Measurements from ENCODE around the gene LAMA4.

LAMA4 gene

GRCh38 chr6:112184951-112185350 is 69.4 kb downstream of the LAMA4 start:
- no peak for DNase-seq (ENCODE audit: low spot score)

- no peak for DNase-seq (ENCODE audit: low spot score)
Measured at GRCh38 chr6:112183271-112183671, 71.1 kb downstream of the LAMA4 start.

- no peak for DNase-seq (ENCODE audit: low spot score)
Measured at GRCh38 chr6:112181130-112181529, 73.2 kb downstream of the LAMA4 start.

- peak; percentile 91 for DNase-seq (ENCODE audit: low spot score)
Measured at GRCh38 chr6:112180095-112180820, 74.1 kb downstream of the LAMA4 start.

- no peak for DNase-seq (ENCODE audit: low spot score)
Measured at GRCh38 chr6:112179631-112180030, 74.7 kb downstream of the LAMA4 start.

- no peak for DNase-seq (ENCODE audit: low spot score)
Measured at GRCh38 chr6:112178846-112179245, 75.5 kb downstream of the LAMA4 start.

GRCh38 chr6:112177092-112177491 is 77.3 kb downstream of the LAMA4 start:
- DNase-seq (ENCODE audit: low spot score) = no peak

GRCh38 chr6:112176175-112176574 is 78.2 kb downstream of the LAMA4 start:
- no peak for DNase-seq (ENCODE audit: low spot score)

- no peak for DNase-seq (ENCODE audit: low spot score)
Measured at GRCh38 chr6:112173221-112173804, 81.1 kb downstream of the LAMA4 start.

GRCh38 chr6:112172540-112172939 is 81.8 kb downstream of the LAMA4 start:
- DNase-seq (ENCODE audit: low spot score) = no peak

GRCh38 chr6:112169541-112169940 is 84.8 kb downstream of the LAMA4 start:
- no peak for DNase-seq (ENCODE audit: low spot score)

- DNase-seq (ENCODE audit: low spot score) = peak; percentile 57
Measured at GRCh38 chr6:112163295-112164257, 90.8 kb downstream of the LAMA4 start.

- no peak for DNase-seq (ENCODE audit: low spot score)
Measured at GRCh38 chr6:112160745-112161144, 93.6 kb downstream of the LAMA4 start.

GRCh38 chr6:112156668-112157067 is 97.7 kb downstream of the LAMA4 start:
- DNase-seq (ENCODE audit: low spot score) = no peak

GRCh38 chr6:112155886-112156285 is 98.5 kb downstream of the LAMA4 start:
- no peak for DNase-seq (ENCODE audit: low spot score)

- no peak for DNase-seq (ENCODE audit: low spot score)
Measured at GRCh38 chr6:112154711-112155110, 99.7 kb downstream of the LAMA4 start.

GRCh38 chr6:112153926-112154607 is 100.3 kb downstream of the LAMA4 start:
- DNase-seq (ENCODE audit: low spot score) = no peak

- DNase-seq (ENCODE audit: low spot score) = no peak
Measured at GRCh38 chr6:112150363-112150762, 104.0 kb downstream of the LAMA4 start.

- DNase-seq (ENCODE audit: low spot score) = no peak
Measured at GRCh38 chr6:112149719-112150263, 104.6 kb downstream of the LAMA4 start.

GRCh38 chr6:112149236-112149635 is 105.1 kb downstream of the LAMA4 start:
- no peak for DNase-seq (ENCODE audit: low spot score)

GRCh38 chr6:112148103-112148502 is 106.3 kb downstream of the LAMA4 start:
- no peak for DNase-seq (ENCODE audit: low spot score)

GRCh38 chr6:112145080-112145573 is 109.2 kb downstream of the LAMA4 start:
- DNase-seq (ENCODE audit: low spot score) = no peak
